GF-D8 (cell line): ENCODE measurements around the gene G3BP2.

Experiments
- DNase-seq: peaks from one replicate; lab custom pipeline; 2025; lab: John Stamatoyannopoulos, UW

The G3BP2 gene

GRCh38 chr4:75637827-75638226 is 35.4 kb downstream of the G3BP2 start:
- DNase-seq = no peak

- no peak for DNase-seq
These were observed 36.0 kb downstream of the G3BP2 start for GRCh38 chr4:75637176-75637575.

- no peak for DNase-seq
These were observed 38.3 kb downstream of the G3BP2 start for GRCh38 chr4:75634951-75635350.

GRCh38 chr4:75634281-75634680 is 38.9 kb downstream of the G3BP2 start:
- DNase-seq = no peak

GRCh38 chr4:75633846-75634245 is 39.4 kb downstream of the G3BP2 start:
- DNase-seq = no peak

GRCh38 chr4:75630937-75631329 is 42.3 kb downstream of the G3BP2 start:
- DNase-seq = no peak

GRCh38 chr4:75630174-75630936 is 42.9 kb downstream of the G3BP2 start, which contains the start of gene CDKL2:
Gene CDKL2, minus strand, starts transcription at chr4:75630528. Its CDS starts 4,540 bp downstream, at chr4:75625988.
- no peak for DNase-seq

- DNase-seq = no peak
These were observed 44.0 kb downstream of the G3BP2 start for GRCh38 chr4:75629239-75629638.

- DNase-seq = no peak
These were observed 50.2 kb downstream of the G3BP2 start for GRCh38 chr4:75623026-75623425.

GRCh38 chr4:75621715-75622114 is 51.5 kb downstream of the G3BP2 start:
- DNase-seq = no peak

GRCh38 chr4:75612306-75612705 is 60.9 kb downstream of the G3BP2 start:
- no peak for DNase-seq

- DNase-seq = no peak
These were observed 67.3 kb downstream of the G3BP2 start for GRCh38 chr4:75605928-75606327.

- DNase-seq = no peak
These were observed 73.6 kb downstream of the G3BP2 start for GRCh38 chr4:75599647-75600046.

GRCh38 chr4:75598390-75598789 is 74.8 kb downstream of the G3BP2 start:
- no peak for DNase-seq

GRCh38 chr4:75596061-75596460 is 77.2 kb downstream of the G3BP2 start:
- DNase-seq = no peak

- no peak for DNase-seq
These were observed 79.8 kb downstream of the G3BP2 start for GRCh38 chr4:75593393-75593792.
